Activated CD4-positive, alpha-beta T cell treated with anti-CD3 and anti-CD28 coated beads, Interleukin-2, amount 10 ng/mL, durations not matched to agents 7 days and 5 days (primary cell): ENCODE results near the gene TGFBR3L. TPM values are rescaled to one million over a fixed set of nuclear protein-coding genes. Genes with fewer than 3 reads are reported as not detected.

ENCODE experiments used
- CTCF ChIA-PET: fragments of 350-600 bp; sonication (Branson Sonifier 250); formaldehyde crosslinking; loops from one replicate; lab custom pipeline; 2021; ENCODE audit warnings: antibody characterized with exemption; lab: Charles Lee
- POLR2A ChIA-PET: fragments of 350-600 bp; sonication (Branson Sonifier 250); formaldehyde crosslinking; loops from one replicate; lab custom pipeline; 2021; ENCODE audit warnings: antibody characterized with exemption; lab: Charles Lee
- DNase-seq: peaks from one replicate; pipeline ENCODE4 v3.0.0-alpha.2; 2020
- H3K27ac Mint-ChIP-seq: one replicate; pipeline ENCODE4 v1.8.0; 2021; ENCODE audit warnings: mild to moderate bottlenecking, moderate library complexity, mixed read lengths
- H3K27me3 Mint-ChIP-seq: one replicate; pipeline ENCODE4 v1.8.0; 2021; ENCODE audit warnings: mixed read lengths
- H3K36me3 Mint-ChIP-seq: one replicate; pipeline ENCODE4 v1.8.0; 2021; ENCODE audit warnings: low read depth, mixed read lengths
- H3K4me1 Mint-ChIP-seq: one replicate; pipeline ENCODE4 v1.8.0; 2021; ENCODE audit warnings: mixed read lengths
- H3K4me3 Mint-ChIP-seq: one replicate; pipeline ENCODE4 v1.8.0; 2021; ENCODE audit warnings: mild to moderate bottlenecking, moderate library complexity, mixed read lengths
- H3K9me3 Mint-ChIP-seq: one replicate; pipeline ENCODE4 v1.8.0; 2021; ENCODE audit warnings: mixed read lengths
- total RNA-seq, 2 experiments: library from RNA; stranded (reverse); gene quantifications; one replicate each; pipeline ENCODE4 v1.2.3, GENCODE V29; 2021

The TGFBR3L gene
- total RNA-seq, 2 experiments from 2014 or later, result 0.79 to 1.4 TPM

- POLR2A ChIA-PET, result no interaction called here
- Mint-ChIP-seq H3K27ac (no peak overlapping the region), H3K9me3 (no peaks in the 10 kb centered on the region)
Measured at GRCh38 chr19:7900931-7901330, 13.7 kb upstream of the TGFBR3L start.

GRCh38 chr19:7901337-7901736 lies 13.3 kb upstream of the TGFBR3L start:
- H3K9me3 Mint-ChIP-seq, result no peaks in the 10 kb centered on the region
- H3K36me3 Mint-ChIP-seq, result peaks cover 10% of the 10 kb centered on the region
- no peak overlapping the region for H3K27ac Mint-ChIP-seq
- ChIA-PET CTCF (interaction anchor here (0.6 to 3.7 kb wide), 4 partner anchors 11 to 333 kb away, joined by 3 to 20 read pairs (median 4); no protein-coding TSS in a partner anchor), POLR2A (no interaction called here)
- H3K4me3 Mint-ChIP-seq, result no peak overlapping the region
- no peak for DNase-seq
- H3K27me3 Mint-ChIP-seq, result no peaks in the 10 kb centered on the region
- peaks cover 23% of the 10 kb centered on the region for H3K4me1 Mint-ChIP-seq

More at GRCh38 chr19:7900931-7901330, 13.7 kb upstream of the TGFBR3L start:
- CTCF ChIA-PET, result interaction anchor here (1.5 to 3.7 kb wide), 2 partner anchors 32 to 333 kb away, joined by 4 to 20 read pairs; no protein-coding TSS in a partner anchor
- no peak overlapping the region for H3K4me3 Mint-ChIP-seq
- peaks cover 10% of the 10 kb centered on the region for H3K36me3 Mint-ChIP-seq
- no peak for DNase-seq
- peaks cover 21% of the 10 kb centered on the region for H3K4me1 Mint-ChIP-seq
- H3K27me3 Mint-ChIP-seq, result no peaks in the 10 kb centered on the region

GRCh38 chr19:7902796-7903243 lies 11.8 kb upstream of the TGFBR3L start:
- ChIA-PET POLR2A (no interaction called here), CTCF (interaction anchor here (1.0 to 3.7 kb wide), 9 partner anchors 9 to 222 kb away, joined by 3 to 20 read pairs (median 4); partner anchors contain the start of genes SNAPC2 and TRAPPC5)
- DNase-seq, result no peak
- Mint-ChIP-seq H3K27ac (peak overlapping the region; percentile 92), H3K4me1 (peaks cover 26% of the 10 kb centered on the region), H3K4me3 (peak overlapping the region; percentile 81), H3K9me3 (no peaks in the 10 kb centered on the region), H3K36me3 (peaks cover 10% of the 10 kb centered on the region), H3K27me3 (no peaks in the 10 kb centered on the region)

- Mint-ChIP-seq H3K4me3 (peak within 1 kb of the TSS; percentile 81), H3K4me1 (peaks cover 29% of the 10 kb centered on the region), H3K27ac (peak within 1 kb of the TSS; percentile 94), H3K9me3 (no peaks in the 10 kb centered on the region), H3K36me3 (peaks cover 10% of the 10 kb centered on the region), H3K27me3 (no peaks in the 10 kb centered on the region)
- POLR2A ChIA-PET, result interaction anchor here (0.6 kb wide), 1 partner anchor 543 kb away, joined by 12 read pairs; no protein-coding TSS in a partner anchor
- DNase-seq, result peak; percentile 100
- CTCF ChIA-PET, result interaction anchor here (0.6 to 1.6 kb wide), 18 partner anchors 8 to 335 kb away, joined by 3 to 19 read pairs (median 4); partner anchors contain the start of genes SNAPC2, TIMM44 and TRAPPC5
Measured at GRCh38 chr19:7903244-7904073, 11.2 kb upstream of the TGFBR3L start, which contains the start of gene MAP2K7. Gene MAP2K7 (plus strand): TSS chr19:7903877. CDS start chr19:7903945, 68 bp downstream.

- peaks cover 29% of the 10 kb centered on the region for H3K4me1 Mint-ChIP-seq
Measured at GRCh38 chr19:7904074-7905020, 10.3 kb upstream of the TGFBR3L start.

GRCh38 chr19:7905268-7905667 lies 9.4 kb upstream of the TGFBR3L start:
- H3K9me3 Mint-ChIP-seq, result no peaks in the 10 kb centered on the region
- CTCF ChIA-PET, result interaction anchor here (0.6 kb wide), 1 partner anchor 28 kb away, joined by 3 read pairs; no protein-coding TSS in a partner anchor
- H3K27ac Mint-ChIP-seq, result peak overlapping the region; percentile 94
- DNase-seq, result no peak
- peaks cover 29% of the 10 kb centered on the region for H3K4me1 Mint-ChIP-seq
- H3K4me3 Mint-ChIP-seq, result peak overlapping the region; percentile 78
- peaks cover 10% of the 10 kb centered on the region for H3K36me3 Mint-ChIP-seq
- H3K27me3 Mint-ChIP-seq, result no peaks in the 10 kb centered on the region
- POLR2A ChIA-PET, result no interaction called here

More at GRCh38 chr19:7904074-7905020, 10.3 kb upstream of the TGFBR3L start:
- H3K36me3 Mint-ChIP-seq, result peaks cover 10% of the 10 kb centered on the region
- H3K27me3 Mint-ChIP-seq, result no peaks in the 10 kb centered on the region
- peak; percentile 69 for DNase-seq
- H3K27ac Mint-ChIP-seq, result peak overlapping the region; percentile 94
- H3K4me3 Mint-ChIP-seq, result peak overlapping the region; percentile 81
- CTCF ChIA-PET, result interaction anchor here (0.6 to 1.6 kb wide), 18 partner anchors 8 to 336 kb away, joined by 3 to 19 read pairs (median 4); partner anchors contain the start of genes SNAPC2, TIMM44 and TRAPPC5
- POLR2A ChIA-PET, result interaction anchor here (0.6 kb wide), 1 partner anchor 543 kb away, joined by 12 read pairs; no protein-coding TSS in a partner anchor
- H3K9me3 Mint-ChIP-seq, result no peaks in the 10 kb centered on the region

GRCh38 chr19:7905859-7906258 lies 8.8 kb upstream of the TGFBR3L start:
- no peaks in the 10 kb centered on the region for H3K27me3 Mint-ChIP-seq
- no peaks in the 10 kb centered on the region for H3K9me3 Mint-ChIP-seq
- H3K27ac Mint-ChIP-seq, result peak overlapping the region; percentile 70
- no peak for DNase-seq
- CTCF ChIA-PET, result interaction anchor here (1.3 kb wide), 1 partner anchor 12 kb away, joined by 3 read pairs; no protein-coding TSS in a partner anchor
- H3K4me3 Mint-ChIP-seq, result peak overlapping the region; percentile 69
- POLR2A ChIA-PET, result no interaction called here
- peaks cover 14% of the 10 kb centered on the region for H3K36me3 Mint-ChIP-seq
- peaks cover 29% of the 10 kb centered on the region for H3K4me1 Mint-ChIP-seq

- no peak overlapping the region for H3K4me3 Mint-ChIP-seq
- H3K4me1 Mint-ChIP-seq, result peaks cover 29% of the 10 kb centered on the region
- H3K9me3 Mint-ChIP-seq, result no peaks in the 10 kb centered on the region
- H3K36me3 Mint-ChIP-seq, result peaks cover 16% of the 10 kb centered on the region
- no peaks in the 10 kb centered on the region for H3K27me3 Mint-ChIP-seq
- H3K27ac Mint-ChIP-seq, result no peak overlapping the region
- DNase-seq, result no peak
- ChIA-PET POLR2A (interaction anchor here (0.6 kb wide), 1 partner anchor 263 kb away, joined by 3 read pairs; no protein-coding TSS in a partner anchor), CTCF (interaction anchor here (0.7 to 2.1 kb wide), 3 partner anchors 11 to 1757 kb away, joined by 3 to 10 read pairs (median 3); no protein-coding TSS in a partner anchor)
Measured at GRCh38 chr19:7907122-7907521, 7.5 kb upstream of the TGFBR3L start.

GRCh38 chr19:7907544-7907943 lies 7.1 kb upstream of the TGFBR3L start:
- POLR2A ChIA-PET, result interaction anchor here (0.6 kb wide), 1 partner anchor 263 kb away, joined by 3 read pairs; no protein-coding TSS in a partner anchor
- no peaks in the 10 kb centered on the region for H3K9me3 Mint-ChIP-seq

GRCh38 chr19:7908078-7908699 lies 6.4 kb upstream of the TGFBR3L start:
- peaks cover 21% of the 10 kb centered on the region for H3K4me1 Mint-ChIP-seq
- H3K27me3 Mint-ChIP-seq, result no peaks in the 10 kb centered on the region
- no peak for DNase-seq
- peak overlapping the region; percentile 36 for H3K27ac Mint-ChIP-seq
- ChIA-PET POLR2A (no interaction called here), CTCF (interaction anchor here (0.6 to 2.1 kb wide), 3 partner anchors 10 to 413 kb away, joined by 4 to 10 read pairs (median 7); partner anchors contain the start of gene SNAPC2)
- H3K36me3 Mint-ChIP-seq, result peaks cover 20% of the 10 kb centered on the region
- no peaks in the 10 kb centered on the region for H3K9me3 Mint-ChIP-seq
- H3K4me3 Mint-ChIP-seq, result no peak overlapping the region

More at GRCh38 chr19:7907544-7907943, 7.1 kb upstream of the TGFBR3L start:
- H3K4me3 Mint-ChIP-seq, result no peak overlapping the region
- H3K4me1 Mint-ChIP-seq, result peaks cover 26% of the 10 kb centered on the region
- no peak for DNase-seq
- H3K27ac Mint-ChIP-seq, result no peak overlapping the region
- H3K36me3 Mint-ChIP-seq, result peaks cover 16% of the 10 kb centered on the region
- CTCF ChIA-PET, result interaction anchor here (2.1 kb wide), 1 partner anchor 10 kb away, joined by 10 read pairs; no protein-coding TSS in a partner anchor
- no peaks in the 10 kb centered on the region for H3K27me3 Mint-ChIP-seq
